GM18907 (cell line): ENCODE measurements around the gene AVPR1B.

Source experiments
- ATAC-seq: cut with Tn5 transposase; IDR thresholded peaks from one replicate; pipeline ENCODE4 v1.9.1; 2021; ENCODE audit warnings: mild to moderate bottlenecking, moderate library complexity; ENCODE audit not compliant: unreplicated experiment

The AVPR1B gene, protein sequence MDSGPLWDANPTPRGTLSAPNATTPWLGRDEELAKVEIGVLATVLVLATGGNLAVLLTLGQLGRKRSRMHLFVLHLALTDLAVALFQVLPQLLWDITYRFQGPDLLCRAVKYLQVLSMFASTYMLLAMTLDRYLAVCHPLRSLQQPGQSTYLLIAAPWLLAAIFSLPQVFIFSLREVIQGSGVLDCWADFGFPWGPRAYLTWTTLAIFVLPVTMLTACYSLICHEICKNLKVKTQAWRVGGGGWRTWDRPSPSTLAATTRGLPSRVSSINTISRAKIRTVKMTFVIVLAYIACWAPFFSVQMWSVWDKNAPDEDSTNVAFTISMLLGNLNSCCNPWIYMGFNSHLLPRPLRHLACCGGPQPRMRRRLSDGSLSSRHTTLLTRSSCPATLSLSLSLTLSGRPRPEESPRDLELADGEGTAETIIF

GRCh38 chr1:206117151-206117948 is at the start of gene AVPR1B:
AVPR1B (minus strand) TSS chr1:206117388; CDS start chr1:206116890, 498 bp downstream.
- no peak for ATAC-seq

GRCh38 chr1:206145771-206146290 is 28.6 kb upstream of the AVPR1B start:
- ATAC-seq, result no peak

GRCh38 chr1:206144605-206145004 is 27.4 kb upstream of the AVPR1B start:
- no peak for ATAC-seq

GRCh38 chr1:206143537-206144172 is 26.5 kb upstream of the AVPR1B start:
- ATAC-seq, result no peak

- ATAC-seq, result no peak
Measured at GRCh38 chr1:206142770-206143169, 25.6 kb upstream of the AVPR1B start.

DNA sequence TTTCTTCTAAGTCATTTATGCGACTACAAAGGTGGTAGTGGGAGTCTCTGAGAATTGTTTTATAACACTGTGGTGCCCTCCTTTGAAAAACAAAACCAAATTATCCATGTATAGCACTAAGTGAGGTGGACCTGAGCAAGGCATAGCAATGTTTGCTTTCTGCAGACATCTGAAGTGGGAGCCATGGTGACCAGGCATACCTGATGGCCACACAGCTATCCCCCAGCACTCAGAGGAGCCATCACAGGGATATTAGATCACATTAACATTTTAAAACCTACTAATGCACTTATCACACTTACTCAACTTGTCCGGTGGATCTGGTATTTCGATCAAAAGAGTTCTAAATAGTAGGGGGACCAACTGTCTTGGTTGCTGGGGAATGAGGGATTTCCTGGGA is 24.8 kb upstream of the AVPR1B start:
- ATAC-seq, result no peak

GRCh38 chr1:206136241-206136640 is 19.1 kb upstream of the AVPR1B start:
- ATAC-seq, result no peak

- no peak for ATAC-seq
Measured at GRCh38 chr1:206135248-206135647, 18.1 kb upstream of the AVPR1B start.

DNA sequence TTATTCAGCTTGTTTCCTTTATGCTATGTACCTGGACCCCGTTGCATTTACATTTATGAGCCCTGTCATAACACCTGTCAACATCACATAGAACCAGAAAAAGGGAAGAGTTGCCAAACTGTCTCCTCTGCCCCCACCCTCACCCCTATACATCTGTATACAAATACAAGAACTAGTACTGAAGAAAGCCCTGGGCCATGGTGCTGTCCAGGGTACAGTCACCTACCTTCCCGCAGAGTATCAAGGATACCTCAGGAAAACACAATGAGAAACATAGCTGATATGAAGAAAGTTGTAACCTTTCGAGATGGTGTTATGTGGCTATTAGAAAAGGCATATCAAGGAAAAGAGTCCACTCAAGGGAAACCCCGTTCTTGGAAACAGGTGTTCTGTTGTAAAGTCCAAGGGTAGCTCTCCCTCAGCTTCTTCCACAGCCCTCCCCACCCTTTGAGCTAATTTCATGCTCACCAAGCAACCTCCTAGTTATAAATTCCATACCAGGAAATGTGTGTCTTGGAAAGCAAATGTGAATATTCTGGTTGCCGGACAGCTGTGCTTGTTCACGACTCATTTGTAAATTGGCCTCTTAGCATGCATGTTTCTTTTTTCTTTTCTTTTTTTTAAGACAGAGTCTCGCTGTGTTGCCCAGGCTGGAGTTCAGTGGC is 16.7 kb upstream of the AVPR1B start:
- no peak for ATAC-seq

DNA sequence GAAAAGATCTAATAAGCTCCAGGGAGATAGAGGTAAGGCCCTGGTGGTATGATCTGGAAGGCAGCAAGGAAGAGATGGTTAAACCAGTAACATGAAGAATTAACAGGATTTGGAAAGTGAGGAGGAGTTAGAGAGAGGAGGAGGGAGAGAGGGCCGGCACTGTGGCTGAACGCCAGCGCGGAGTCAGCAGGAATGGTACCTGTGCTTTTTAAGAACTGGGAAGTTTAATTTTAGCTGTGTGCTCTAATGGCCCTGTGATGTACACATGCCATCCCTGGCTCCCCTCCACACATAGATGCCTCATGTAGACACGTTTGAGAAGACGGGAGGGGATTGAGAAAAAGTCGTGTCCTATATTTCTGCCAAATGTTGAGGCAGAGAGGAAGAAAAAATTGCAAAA is 13.8 kb upstream of the AVPR1B start:
- ATAC-seq, result no peak

GRCh38 chr1:206128196-206128595 is 11.0 kb upstream of the AVPR1B start:
- ATAC-seq, result no peak

GRCh38 chr1:206127336-206127735 is 10.1 kb upstream of the AVPR1B start:
- no peak for ATAC-seq

- no peak for ATAC-seq
Measured at GRCh38 chr1:206125346-206125745, 8.2 kb upstream of the AVPR1B start.

DNA sequence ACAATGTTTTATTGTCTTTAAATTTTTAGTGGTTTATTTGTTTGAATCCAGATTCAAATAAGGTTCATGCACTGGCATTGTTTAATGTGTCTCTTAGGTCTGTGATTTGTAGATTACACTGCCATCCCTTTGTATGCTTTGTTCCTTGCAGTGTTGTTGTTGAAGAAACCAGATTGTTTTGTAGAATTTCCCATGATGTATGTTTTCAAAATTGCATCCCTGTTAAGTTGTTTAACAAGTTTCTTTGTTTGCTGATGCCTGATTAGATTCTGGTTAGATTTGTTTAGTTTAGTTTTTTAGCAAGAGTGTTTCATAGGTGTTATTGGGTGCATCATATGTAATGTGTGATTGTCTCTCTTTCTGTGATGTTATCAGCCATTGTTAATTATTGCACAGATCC is 5.5 kb upstream of the AVPR1B start:
- ATAC-seq, result no peak

DNA sequence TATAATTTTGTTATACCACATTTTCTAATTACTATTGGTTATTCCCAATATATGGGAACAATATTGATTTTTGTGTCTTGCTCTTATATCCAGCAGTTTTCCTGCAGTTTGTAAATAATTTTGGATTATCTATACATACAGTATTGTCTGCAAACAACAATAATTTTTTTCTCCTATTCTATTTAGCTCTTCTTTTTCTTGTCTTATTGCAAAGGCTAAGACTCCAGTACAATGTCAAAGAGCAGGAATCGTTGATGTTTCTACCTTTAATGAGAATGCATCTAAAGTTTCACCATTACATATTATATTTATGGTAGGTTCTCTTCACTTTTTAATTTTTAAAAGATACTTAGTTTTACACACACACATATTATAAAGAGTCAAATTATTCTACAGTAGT is 4.1 kb upstream of the AVPR1B start:
- ATAC-seq, result no peak

DNA sequence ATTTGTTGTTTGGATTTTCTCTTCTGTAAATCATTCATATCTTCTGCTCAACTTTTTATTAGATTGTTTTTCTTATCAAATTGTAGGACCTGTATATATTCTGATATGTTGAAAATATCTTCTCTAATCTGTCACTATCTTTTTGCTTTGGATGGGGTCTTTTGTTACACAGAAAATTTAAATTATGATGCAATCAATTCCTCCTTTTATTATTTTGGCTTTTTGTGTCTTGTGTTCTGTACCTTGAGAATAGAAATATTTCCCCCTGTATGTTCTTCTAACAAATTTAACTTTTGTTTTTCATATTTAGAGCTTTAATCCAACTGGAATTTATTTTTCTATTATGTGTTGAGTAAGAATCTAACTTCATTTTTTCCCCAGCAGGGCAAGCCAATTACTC is 3.2 kb upstream of the AVPR1B start:
- ATAC-seq, result no peak

- no peak for ATAC-seq
Measured at GRCh38 chr1:206116873-206117150, 376 bp downstream of the AVPR1B start.

- no peak for ATAC-seq
Measured at GRCh38 chr1:206116191-206116872, 856 bp downstream of the AVPR1B start.

DNA sequence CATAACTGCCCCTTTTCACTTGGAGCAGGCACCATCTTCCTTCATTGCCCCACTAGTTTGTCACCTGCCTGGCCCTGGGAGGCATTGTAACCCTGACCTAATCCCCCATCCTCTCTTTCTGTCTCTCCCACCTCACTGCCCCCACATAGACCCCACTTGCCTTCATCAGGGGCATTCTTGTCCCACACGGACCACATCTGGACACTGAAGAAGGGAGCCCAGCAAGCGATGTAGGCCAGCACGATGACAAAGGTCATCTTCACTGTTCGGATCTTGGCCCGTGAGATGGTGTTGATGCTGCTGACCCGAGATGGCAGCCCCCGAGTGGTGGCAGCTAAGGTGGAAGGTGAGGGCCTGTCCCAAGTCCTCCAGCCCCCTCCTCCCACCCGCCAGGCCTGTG is 1.4 kb downstream of the AVPR1B start:
- no peak for ATAC-seq
